A549 (cell line): ENCODE data around the gene SEMA3A. TPM values are rescaled to one million over a fixed set of nuclear protein-coding genes. Genes with fewer than 3 reads are reported as not detected.

ENCODE experiments used
- ATAC-seq, 2 experiments: fragments of 200-7000 bp in 1 of 2; fragments of >200 bp in 1 of 2; cut with Nextera tagmentation in 1 of 2; cut with Tn5 transposase in 1 of 2; 3 replicates each; pipeline versions ENCODE4 v1.8.0 to v1.9.1; 2018 to 2020; ENCODE audit warnings: mild to moderate bottlenecking in 1 of 2, moderate library complexity in 1 of 2
- CTCF ChIA-PET: fragments of 300-600 bp; sonication (Branson Sonifier 250); formaldehyde crosslinking; extraction: SDS; loops from one replicate; lab custom pipeline; 2021; ENCODE audit warnings: antibody characterized with exemption, inconsistent platforms; lab: Yijun Ruan, JAX
- POLR2A ChIA-PET: fragments of 350-600 bp; formaldehyde crosslinking; extraction: SDS; loops from one replicate; lab custom pipeline; 2021; ENCODE audit warnings: antibody characterized with exemption, inconsistent platforms; lab: Yijun Ruan, JAX
- DNase-seq, 2 experiments: peaks; one replicate each; pipeline versions ENCODE4 v3.0.0 to v3.0.0-alpha.2; 2011 to 2016; ENCODE audit warnings: low read depth in 1 of 2, low spot score in 1 of 2
- FAIRE-seq: peaks from 2 replicates; lab custom pipeline; 2011; peaks lifted over from hg19 to GRCh38; lab: Jason Lieb, UNC
- H3K27ac ChIP-seq, 2 experiments: fragments of >200 bp; sonication (Bioruptor Twin); formaldehyde crosslinking; 3 replicates each; pipeline ENCODE4 v1.5.1; 2016 to 2017
- H3K4me1 ChIP-seq: fragments of >200 bp; sonication (Bioruptor Twin); formaldehyde crosslinking; 3 replicates; pipeline ENCODE4 v1.6.1; 2016
- H3K4me2 ChIP-seq: fragments of >200 bp; sonication (Bioruptor Twin); formaldehyde crosslinking; 3 replicates; pipeline ENCODE4 v1.6.1; 2016
- H3K4me3 ChIP-seq: fragments of >200 bp; sonication (Bioruptor Twin); formaldehyde crosslinking; 3 replicates; pipeline ENCODE4 v1.5.1; 2016
- H3K9me3 ChIP-seq: fragments of >200 bp; sonication (Bioruptor Twin); formaldehyde crosslinking; 3 replicates; pipeline ENCODE4 v1.6.1; 2016
- BHLHE40 ChIP-seq: IDR thresholded peaks from 2 replicates; pipeline ENCODE4 v1.6.1; 2012; ENCODE audit warnings: low read depth, low read length, inconsistent platforms
- CHD4 ChIP-seq: fragments of 200-600 bp; sonication (generic); IDR thresholded peaks from 2 replicates; pipeline ENCODE4 v1.6.1; 2016; ENCODE audit warnings: antibody characterized with exemption, mild to moderate bottlenecking, borderline replicate concordance
- EHF ChIP-seq: fragments of 250-450 bp; sonication (Bioruptor Pico); IDR thresholded peaks from 2 replicates; pipeline ENCODE4 v1.5.0; 2020; ENCODE audit warnings: mild to moderate bottlenecking
- GATA3 ChIP-seq: IDR thresholded peaks from 2 replicates; pipeline ENCODE4 v1.6.1; 2012; ENCODE audit warnings: borderline replicate concordance
- HEYL ChIP-seq: fragments of 250-450 bp; sonication (Bioruptor Pico); IDR thresholded peaks from 2 replicates; pipeline ENCODE4 v1.8.0; 2021; ENCODE audit warnings: mild to moderate bottlenecking, moderate library complexity
- HOXB13 ChIP-seq: fragments of 250-450 bp; sonication (Bioruptor Pico); IDR thresholded peaks from 2 replicates; pipeline ENCODE4 v1.5.0; 2020; ENCODE audit warnings: low read depth, mild to moderate bottlenecking, moderate library complexity
- JUN ChIP-seq, 2 experiments: fragments of >200 bp; sonication (Bioruptor Twin); formaldehyde crosslinking; IDR thresholded peaks; 2 replicates in 1 of 2; 3 replicates in 1 of 2; pipeline ENCODE4 v1.6.1; 2016 to 2017
- JUNB ChIP-seq: fragments of >200 bp; sonication (Bioruptor Twin); formaldehyde crosslinking; IDR thresholded peaks from 2 replicates; pipeline ENCODE4 v1.6.1; 2016
- KDM1A ChIP-seq: fragments of 200-600 bp; sonication (generic); IDR thresholded peaks from 2 replicates; pipeline ENCODE4 v1.6.1; 2016; ENCODE audit warnings: low read depth, mild to moderate bottlenecking
- MAFK ChIP-seq: fragments of 450-650 bp; IDR thresholded peaks from 2 replicates; pipeline ENCODE4 v1.6.1; 2014; ENCODE audit not compliant: partially characterized antibody
- MYC ChIP-seq: IDR thresholded peaks from 2 replicates; pipeline ENCODE4 v1.6.1; 2012; ENCODE audit warnings: mild to moderate bottlenecking, inconsistent platforms, low read length, improper control_type of control experiment, borderline replicate concordance
- NPAS2 ChIP-seq: fragments of 250-450 bp; sonication (Bioruptor Pico); IDR thresholded peaks from 2 replicates; pipeline ENCODE4 v1.8.0; 2022; ENCODE audit warnings: mild to moderate bottlenecking, moderate library complexity, borderline replicate concordance
- PHF8 ChIP-seq: fragments of 200-600 bp; sonication (generic); IDR thresholded peaks from 2 replicates; pipeline ENCODE4 v1.6.1; 2016; ENCODE audit warnings: low read depth, mild to moderate bottlenecking, antibody characterized with exemption, moderate library complexity, borderline replicate concordance
- POLR2A ChIP-seq: IDR thresholded peaks from 2 replicates; pipeline ENCODE4 v1.6.1; 2012; ENCODE audit warnings: mild to moderate bottlenecking, low read length
- RAD21 ChIP-seq, 2 experiments: fragments of >200 bp in 1 of 2; sonication (Bioruptor Twin) in 1 of 2; formaldehyde crosslinking in 1 of 2; IDR thresholded peaks in 1 of 2; conservative IDR thresholded peaks in 1 of 2; 2 replicates in 1 of 2; 3 replicates in 1 of 2; pipeline ENCODE4 v1.6.1; 2012 to 2018; ENCODE audit warnings: inconsistent platforms in 1 of 2
- RARB ChIP-seq: fragments of 250-450 bp; sonication (Bioruptor Pico); IDR thresholded peaks from 2 replicates; pipeline ENCODE4 v1.8.0; 2021; ENCODE audit warnings: mild to moderate bottlenecking, moderate library complexity
- SREBF2 ChIP-seq: fragments of 450-650 bp; IDR thresholded peaks from 2 replicates; pipeline ENCODE4 v1.6.1; 2014; ENCODE audit warnings: mild to moderate bottlenecking, moderate library complexity
- TFCP2L1 ChIP-seq: fragments of 250-450 bp; sonication (Bioruptor Pico); IDR thresholded peaks from 2 replicates; pipeline ENCODE4 v1.5.0; 2021; ENCODE audit warnings: mild to moderate bottlenecking
- ZC3H11A ChIP-seq: fragments of 450-650 bp; IDR thresholded peaks from 2 replicates; pipeline ENCODE4 v1.6.1; 2014; ENCODE audit warnings: antibody characterized with exemption, mild to moderate bottlenecking
- ZSCAN20 ChIP-seq: fragments of 250-450 bp; sonication (Bioruptor Pico); IDR thresholded peaks from 2 replicates; pipeline ENCODE4 v1.8.0; 2022; ENCODE audit warnings: mild to moderate bottlenecking, moderate library complexity
- WGBS: methylation state at CpG from one replicate; pipeline ENCODE4 v1.1.6; 2017; ENCODE audit errors: missing lambda C conversion rate; 5-methylcytosine and 5-hydroxymethylcytosine counted together
- polyA plus RNA-seq, 4 experiments: library from polyadenylated mRNA; depleted of rRNA in 3 of 4; stranded (reverse); fragments of >200 nt; fragmentation: RNase III in 1 of 4; extraction: RNeasy Plus Mini Kit Qiagen cat#74134 plus additional on column Dnase treatment in 1 of 4; gene quantifications; 2 replicates in 3 of 4; 3 replicates in 1 of 4; pipeline ENCODE4 v1.2.3, GENCODE V29; 2011 to 2017
- TF ChIP-seq, protein P1 (sequence below): fragments of 200-600 bp; sonication (generic); IDR thresholded peaks from 2 replicates; pipeline ENCODE4 v1.6.1; 2016; ENCODE audit warnings: antibody characterized with exemption, mild to moderate bottlenecking, moderate library complexity
- TF ChIP-seq, protein P2 (sequence below): fragments of >200 bp; sonication (Bioruptor Twin); formaldehyde crosslinking; IDR thresholded peaks from 3 replicates; pipeline ENCODE4 v1.6.1; 2016
- TF ChIP-seq, protein P3 (sequence below): fragments of 250-450 bp; sonication (Bioruptor Pico); IDR thresholded peaks from 2 replicates; pipeline ENCODE4 v1.5.0; 2020; ENCODE audit warnings: low read depth, mild to moderate bottlenecking, moderate library complexity
- TF ChIP-seq, protein P4 (sequence below): IDR thresholded peaks from 2 replicates; pipeline ENCODE4 v1.6.1; 2012

The SEMA3A gene
- polyA plus RNA-seq, 2 of the 4 experiments (the other 2 are of a cell fraction) = 3.6 to 19.1 TPM

DNA sequence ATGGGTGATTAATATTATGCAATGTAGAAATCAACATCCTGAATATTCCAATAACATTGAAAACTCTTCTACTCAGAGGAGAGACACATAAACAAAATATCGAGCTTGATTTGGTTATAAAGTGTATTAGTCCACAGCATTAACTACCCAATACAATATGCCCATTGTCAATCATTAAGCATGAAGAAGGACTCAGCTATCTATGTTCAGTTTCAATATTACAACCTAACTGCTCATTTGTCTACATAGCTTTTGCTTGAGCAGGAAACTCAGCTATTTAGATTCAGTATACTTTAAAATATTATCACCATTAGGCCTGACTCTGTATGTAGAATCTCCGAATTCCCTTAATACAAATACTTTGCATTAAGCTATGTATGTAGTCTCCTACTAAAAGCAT, 262.6 kb downstream of the SEMA3A start:
- POLR2A ChIA-PET = interaction anchor here (0.6 kb wide), 1 partner anchor 568 kb away, joined by 3 read pairs; no protein-coding TSS in a partner anchor
- ATAC-seq (no peak), FAIRE-seq (no peak), DNase-seq (no peak)
- H3K9me3 ChIP-seq = no peaks in the 10 kb centered on the region
- CTCF ChIA-PET = interaction anchor here (1.2 to 15.4 kb wide), 4 partner anchors 9 to 1898 kb away, joined by 3 to 354 read pairs (median 4); no protein-coding TSS in a partner anchor
- H3K27ac ChIP-seq = no peak overlapping the region
- TF ChIP-seq NPAS2 (CRISPR knock-in tag) = no peak
- TF ChIP-seq BHLHE40 = no peak
- no peak for TF ChIP-seq MAFK
- no peak for TF ChIP-seq PHF8
- TF ChIP-seq CHD4 = no peak
- TF ChIP-seq, protein P1, sequence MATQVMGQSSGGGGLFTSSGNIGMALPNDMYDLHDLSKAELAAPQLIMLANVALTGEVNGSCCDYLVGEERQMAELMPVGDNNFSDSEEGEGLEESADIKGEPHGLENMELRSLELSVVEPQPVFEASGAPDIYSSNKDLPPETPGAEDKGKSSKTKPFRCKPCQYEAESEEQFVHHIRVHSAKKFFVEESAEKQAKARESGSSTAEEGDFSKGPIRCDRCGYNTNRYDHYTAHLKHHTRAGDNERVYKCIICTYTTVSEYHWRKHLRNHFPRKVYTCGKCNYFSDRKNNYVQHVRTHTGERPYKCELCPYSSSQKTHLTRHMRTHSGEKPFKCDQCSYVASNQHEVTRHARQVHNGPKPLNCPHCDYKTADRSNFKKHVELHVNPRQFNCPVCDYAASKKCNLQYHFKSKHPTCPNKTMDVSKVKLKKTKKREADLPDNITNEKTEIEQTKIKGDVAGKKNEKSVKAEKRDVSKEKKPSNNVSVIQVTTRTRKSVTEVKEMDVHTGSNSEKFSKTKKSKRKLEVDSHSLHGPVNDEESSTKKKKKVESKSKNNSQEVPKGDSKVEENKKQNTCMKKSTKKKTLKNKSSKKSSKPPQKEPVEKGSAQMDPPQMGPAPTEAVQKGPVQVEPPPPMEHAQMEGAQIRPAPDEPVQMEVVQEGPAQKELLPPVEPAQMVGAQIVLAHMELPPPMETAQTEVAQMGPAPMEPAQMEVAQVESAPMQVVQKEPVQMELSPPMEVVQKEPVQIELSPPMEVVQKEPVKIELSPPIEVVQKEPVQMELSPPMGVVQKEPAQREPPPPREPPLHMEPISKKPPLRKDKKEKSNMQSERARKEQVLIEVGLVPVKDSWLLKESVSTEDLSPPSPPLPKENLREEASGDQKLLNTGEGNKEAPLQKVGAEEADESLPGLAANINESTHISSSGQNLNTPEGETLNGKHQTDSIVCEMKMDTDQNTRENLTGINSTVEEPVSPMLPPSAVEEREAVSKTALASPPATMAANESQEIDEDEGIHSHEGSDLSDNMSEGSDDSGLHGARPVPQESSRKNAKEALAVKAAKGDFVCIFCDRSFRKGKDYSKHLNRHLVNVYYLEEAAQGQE = no peak
- TF ChIP-seq EHF (CRISPR knock-in tag) = no peak
- TF ChIP-seq SREBF2 = no peak
- TF ChIP-seq, protein P2, sequence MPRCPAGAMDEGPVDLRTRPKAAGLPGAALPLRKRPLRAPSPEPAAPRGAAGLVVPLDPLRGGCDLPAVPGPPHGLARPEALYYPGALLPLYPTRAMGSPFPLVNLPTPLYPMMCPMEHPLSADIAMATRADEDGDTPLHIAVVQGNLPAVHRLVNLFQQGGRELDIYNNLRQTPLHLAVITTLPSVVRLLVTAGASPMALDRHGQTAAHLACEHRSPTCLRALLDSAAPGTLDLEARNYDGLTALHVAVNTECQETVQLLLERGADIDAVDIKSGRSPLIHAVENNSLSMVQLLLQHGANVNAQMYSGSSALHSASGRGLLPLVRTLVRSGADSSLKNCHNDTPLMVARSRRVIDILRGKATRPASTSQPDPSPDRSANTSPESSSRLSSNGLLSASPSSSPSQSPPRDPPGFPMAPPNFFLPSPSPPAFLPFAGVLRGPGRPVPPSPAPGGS = no peak
- TF ChIP-seq, protein P3, sequence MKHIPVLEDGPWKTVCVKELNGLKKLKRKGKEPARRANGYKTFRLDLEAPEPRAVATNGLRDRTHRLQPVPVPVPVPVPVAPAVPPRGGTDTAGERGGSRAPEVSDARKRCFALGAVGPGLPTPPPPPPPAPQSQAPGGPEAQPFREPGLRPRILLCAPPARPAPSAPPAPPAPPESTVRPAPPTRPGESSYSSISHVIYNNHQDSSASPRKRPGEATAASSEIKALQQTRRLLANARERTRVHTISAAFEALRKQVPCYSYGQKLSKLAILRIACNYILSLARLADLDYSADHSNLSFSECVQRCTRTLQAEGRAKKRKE (CRISPR knock-in tag) = no peak
- TF ChIP-seq, all 56 proteins: peak for 0
- H3K4me3 ChIP-seq = no peak overlapping the region
- H3K4me2 ChIP-seq = no peak overlapping the region
- no peaks in the 10 kb centered on the region for H3K4me1 ChIP-seq
- 72% methylated on average over 2 of the region's 2 CpGs for WGBS

DNA sequence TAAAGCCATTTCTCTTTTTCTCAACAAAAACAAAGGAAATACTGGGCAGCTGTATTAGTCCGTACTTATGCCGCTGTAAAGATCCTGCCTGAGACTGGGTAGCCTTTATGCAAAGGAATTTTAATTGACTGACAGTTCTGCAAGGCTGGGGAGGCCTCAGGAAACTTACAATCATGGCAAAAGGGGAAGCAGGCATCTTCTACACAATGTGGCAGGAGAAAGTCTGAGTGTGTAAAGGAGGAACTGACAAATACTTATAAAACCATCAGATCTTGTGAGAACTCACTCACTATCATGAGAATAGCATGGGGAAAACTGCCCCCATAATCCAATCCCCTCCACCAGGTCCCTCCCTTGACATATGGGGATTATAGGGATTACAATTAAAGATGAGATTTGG, 264.3 kb downstream of the SEMA3A start:
- Histone ChIP-seq H3K4me3 (no peak overlapping the region), H3K4me1 (no peaks in the 10 kb centered on the region), H3K27ac (no peak overlapping the region), H3K4me2 (no peak overlapping the region), H3K9me3 (no peaks in the 10 kb centered on the region)
- 95% methylated on average over 2 of the region's 2 CpGs for WGBS
- ATAC-seq (no peak), DNase-seq (no peak), FAIRE-seq (no peak)
- POLR2A ChIA-PET = no interaction called here
- CTCF ChIA-PET = interaction anchor here (0.6 to 15.4 kb wide), 2 partner anchors 1095 to 1769 kb away, joined by 3 to 354 read pairs; no protein-coding TSS in a partner anchor
- TF ChIP-seq GATA3 = no peak
- no peak for TF ChIP-seq POLR2A
- no peak for TF ChIP-seq HEYL (CRISPR knock-in tag)
- TF ChIP-seq PHF8 = no peak
- no peak for TF ChIP-seq JUN (IDR thresholded peaks at IDR 0.05)
- no peak for TF ChIP-seq TFCP2L1
- no peak for TF ChIP-seq MYC
- no peak for TF ChIP-seq JUNB
- TF ChIP-seq RAD21 (conservative IDR thresholded peaks at IDR 0.05 in 1 of 2, IDR thresholded peaks at IDR 0.05 in 1 of 2) = no peak
- TF ChIP-seq EHF (CRISPR knock-in tag) = no peak
- TF ChIP-seq HOXB13 (CRISPR knock-in tag) = no peak
- TF ChIP-seq, protein P1 = no peak
- TF ChIP-seq, protein P4, sequence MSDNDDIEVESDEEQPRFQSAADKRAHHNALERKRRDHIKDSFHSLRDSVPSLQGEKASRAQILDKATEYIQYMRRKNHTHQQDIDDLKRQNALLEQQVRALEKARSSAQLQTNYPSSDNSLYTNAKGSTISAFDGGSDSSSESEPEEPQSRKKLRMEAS = no peak
- no peak for TF ChIP-seq ZC3H11A
- TF ChIP-seq ZSCAN20 = no peak
- TF ChIP-seq KDM1A = no peak
- no peak for TF ChIP-seq RARB (CRISPR knock-in tag)
